NCI-H1105 (cell line): ENCODE measurements around the gene USP54.

ENCODE experiments used
- DNase-seq: peaks from one replicate; lab custom pipeline; 2025; lab: John Stamatoyannopoulos, UW

The USP54 gene

GRCh38 chr10:73467206-73467605 is 123.9 kb downstream of the USP54 start:
- DNase-seq, result no peak

- DNase-seq, result no peak
These were observed 125.0 kb downstream of the USP54 start for GRCh38 chr10:73465978-73466726.

GRCh38 chr10:73460897-73461296 is 130.2 kb downstream of the USP54 start:
- no peak for DNase-seq

GRCh38 chr10:73459683-73460314 is 131.3 kb downstream of the USP54 start:
- DNase-seq, result no peak

- no peak for DNase-seq
These were observed 134.8 kb downstream of the USP54 start for GRCh38 chr10:73456187-73456890.

- no peak for DNase-seq
These were observed 142.0 kb downstream of the USP54 start for GRCh38 chr10:73449113-73449512.

GRCh38 chr10:73448384-73448783 is 142.8 kb downstream of the USP54 start:
- DNase-seq, result no peak
